GM19099 (cell line): ENCODE measurements around the gene FCF1.

ENCODE experiments used
- POLR2A ChIP-seq: IDR thresholded peaks from 3 replicates; pipeline ENCODE4 v1.6.1; 2011; ENCODE audit warnings: low read depth; ENCODE audit not compliant: insufficient read length; ENCODE audit errors: extremely low read depth

Gene FCF1

GRCh38 chr14:74723134-74723533 is 10.2 kb downstream of the FCF1 start:
- no peak for TF ChIP-seq POLR2A

GRCh38 chr14:74732387-74732786 is 19.4 kb downstream of the FCF1 start:
- TF ChIP-seq POLR2A: no peak

DNA sequence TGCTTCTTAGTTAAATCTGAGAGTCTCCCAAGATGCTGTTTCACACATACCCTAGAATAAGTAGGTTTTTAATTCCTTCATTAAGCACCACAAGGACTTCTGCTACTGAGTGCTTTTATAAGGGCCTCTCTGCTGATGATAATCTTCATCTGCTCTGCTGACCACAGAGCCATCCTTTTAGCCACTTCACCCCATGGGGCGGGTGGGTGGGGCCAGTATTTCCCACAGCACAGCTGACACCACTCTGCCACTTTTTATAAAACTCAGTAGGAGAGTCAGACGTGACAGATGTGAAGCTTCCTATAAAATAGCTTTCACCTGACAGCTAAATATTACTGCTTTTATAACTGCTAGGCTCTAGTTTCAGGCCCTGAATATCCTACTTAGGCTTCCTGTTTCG is 20.3 kb downstream of the FCF1 start:
- no peak for TF ChIP-seq POLR2A

DNA sequence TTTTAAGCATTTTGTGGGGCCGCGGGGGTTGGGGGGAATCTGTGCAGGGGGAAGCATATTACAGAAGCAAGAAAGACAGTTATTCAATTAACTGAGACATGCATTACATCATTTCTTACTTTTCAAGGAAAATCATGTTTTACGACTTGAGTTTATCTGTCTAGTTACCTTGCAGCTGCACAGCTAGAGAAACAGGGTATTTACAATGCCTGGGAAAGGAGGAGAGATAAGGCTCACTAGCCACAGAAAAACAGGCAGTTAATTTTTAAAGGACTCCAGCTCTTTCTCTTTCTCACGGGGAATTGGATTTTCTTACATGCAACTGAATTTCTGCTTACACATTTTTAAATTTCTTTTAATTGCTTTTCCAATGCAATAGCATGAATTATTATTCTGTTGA is 22.2 kb downstream of the FCF1 start:
- TF ChIP-seq POLR2A: no peak

DNA sequence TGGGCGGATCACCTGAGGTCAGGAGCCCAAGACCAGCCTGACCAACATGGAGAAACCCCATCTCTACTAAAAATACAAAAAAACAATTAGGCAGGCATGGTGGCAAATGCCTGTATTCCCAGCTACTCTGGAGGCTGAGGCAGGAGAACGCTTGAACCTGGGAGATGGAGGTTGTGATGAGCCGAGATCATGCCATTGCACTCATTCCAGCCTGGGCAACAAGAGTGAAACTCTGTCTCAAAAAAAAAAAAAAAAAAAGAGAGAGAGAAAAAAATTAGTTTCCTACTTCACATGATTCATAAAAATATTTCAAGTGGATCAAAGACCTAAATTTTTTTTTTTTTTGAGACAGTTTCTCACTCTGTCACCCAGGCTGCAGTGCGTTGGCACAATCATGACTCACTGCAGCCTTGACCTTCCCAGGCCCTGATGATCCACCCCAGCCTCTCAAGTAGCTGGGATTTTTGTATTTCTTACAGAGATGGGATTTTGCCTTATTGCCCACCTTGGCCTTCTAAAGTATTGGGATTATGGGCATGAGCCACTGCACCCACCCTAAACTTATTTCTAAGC is 24.9 kb downstream of the FCF1 start:
- no peak for TF ChIP-seq POLR2A

- no peak for TF ChIP-seq POLR2A
Observed at GRCh38 chr14:74739293-74740030, 26.5 kb downstream of the FCF1 start.

DNA sequence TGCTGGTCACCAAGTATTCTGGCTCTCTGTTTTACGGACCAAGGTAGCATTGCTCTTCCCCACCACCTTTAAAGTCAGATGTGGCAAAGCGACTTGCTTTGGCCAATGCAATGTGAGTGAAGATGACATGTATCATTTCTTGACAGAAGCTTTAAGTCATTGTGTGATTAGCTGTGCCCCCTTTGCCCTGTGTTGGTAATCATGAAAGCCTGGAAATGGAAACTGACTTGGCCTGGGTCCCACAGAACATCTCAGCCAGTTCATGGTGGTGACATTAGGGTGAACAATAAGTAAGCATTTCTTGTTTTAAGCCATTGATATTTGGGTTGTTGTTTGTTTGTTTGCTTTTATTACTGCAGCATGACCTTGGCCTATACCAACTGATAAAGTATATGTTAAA is 34.3 kb downstream of the FCF1 start:
- no peak for TF ChIP-seq POLR2A

GRCh38 chr14:74754157-74754556 is 41.2 kb downstream of the FCF1 start:
- no peak for TF ChIP-seq POLR2A

GRCh38 chr14:74754899-74755298 is 42.0 kb downstream of the FCF1 start:
- no peak for TF ChIP-seq POLR2A

- TF ChIP-seq POLR2A: no peak
Observed at GRCh38 chr14:74756326-74756725, 43.4 kb downstream of the FCF1 start.

- TF ChIP-seq POLR2A: peak; percentile 96
Observed at GRCh38 chr14:74762917-74763802, 50.2 kb downstream of the FCF1 start, which contains the start of gene YLPM1. TSS of gene YLPM1 (plus strand) at chr14:74763316. CDS start at chr14:74763490, 174 bp downstream.

- no peak for TF ChIP-seq POLR2A
Observed at GRCh38 chr14:74763803-74764531, 51.0 kb downstream of the FCF1 start.

GRCh38 chr14:74765721-74766120 is 52.8 kb downstream of the FCF1 start:
- no peak for TF ChIP-seq POLR2A

GRCh38 chr14:74771399-74771798 is 58.5 kb downstream of the FCF1 start:
- no peak for TF ChIP-seq POLR2A

DNA sequence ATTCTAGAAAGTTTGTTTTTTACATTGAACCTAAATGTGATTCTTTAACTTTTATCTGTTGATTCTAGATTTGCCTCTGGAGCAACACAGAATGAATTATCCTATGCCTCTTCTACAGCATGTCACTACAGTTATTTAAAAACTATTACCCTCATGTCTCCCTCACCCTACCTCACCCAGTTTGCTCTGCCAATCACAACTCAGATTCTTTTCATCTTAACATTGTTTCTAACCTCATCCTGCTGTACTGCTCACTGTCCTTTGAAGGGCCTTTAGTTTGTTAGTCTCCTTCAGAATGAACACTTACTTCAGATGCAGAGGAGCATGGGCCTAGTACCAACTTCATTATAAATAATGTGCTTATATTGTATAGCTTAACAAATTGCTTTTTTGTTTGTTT is 71.7 kb downstream of the FCF1 start:
- TF ChIP-seq POLR2A: no peak

DNA sequence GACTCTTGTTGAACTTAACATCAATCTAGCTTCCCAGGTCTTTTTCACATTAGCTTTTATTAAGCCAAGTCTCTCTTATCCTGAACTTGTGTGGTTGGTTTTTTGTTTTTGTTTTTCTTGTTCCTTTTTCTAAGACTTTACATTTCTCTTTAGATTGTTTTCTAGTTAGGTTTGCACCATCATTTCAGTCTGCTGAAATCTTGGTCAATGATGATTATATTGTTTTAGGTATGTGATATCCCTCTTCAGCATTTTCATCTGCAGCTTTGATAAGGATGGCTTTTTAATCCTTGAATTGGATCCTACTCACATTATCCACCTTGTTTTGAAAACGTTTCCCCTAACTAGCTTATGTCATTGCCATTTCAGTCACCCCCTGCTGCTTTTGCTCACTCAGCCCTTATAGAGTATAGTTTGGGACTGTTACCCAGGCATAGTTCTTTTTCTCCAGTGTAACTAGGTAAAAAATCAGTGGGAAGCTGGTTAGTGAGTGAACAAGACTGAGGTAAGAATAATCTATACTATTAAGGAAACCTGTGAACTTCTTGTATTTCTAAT is 72.2 kb downstream of the FCF1 start:
- TF ChIP-seq POLR2A: no peak
